C4-2B (cell line): ENCODE data around the gene RALB.

Source experiments
- ZFX ChIP-seq: fragments of 450-650 bp; IDR thresholded peaks from 2 replicates; pipeline ENCODE4 v1.6.1; 2017
- TF ChIP-seq, protein P1 (sequence below): fragments of 450-650 bp; conservative IDR thresholded peaks from 2 replicates; pipeline ENCODE4 v1.5.1; 2017; ENCODE audit warnings: mild to moderate bottlenecking

DNA sequence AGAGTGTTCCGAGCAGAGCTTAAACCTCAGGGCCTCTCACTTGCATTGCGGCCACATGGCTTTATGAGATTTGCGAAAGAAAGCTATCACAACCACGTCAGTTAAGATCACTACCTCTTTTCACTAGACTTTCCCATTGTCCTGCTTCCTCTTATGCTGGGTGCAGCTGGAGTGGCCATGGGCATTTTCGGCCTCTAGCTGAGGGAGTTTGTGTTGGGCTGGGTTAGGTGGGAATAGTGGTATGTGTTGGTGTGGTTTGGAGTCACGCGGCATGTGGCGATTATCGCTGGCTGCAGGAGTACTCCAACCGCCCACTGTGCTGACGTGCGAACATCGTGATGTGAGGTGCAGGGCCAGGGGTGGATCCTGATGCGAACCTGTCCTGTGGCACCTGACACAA is 27.1 kb downstream of the RALB start:
- TF ChIP-seq, protein P1, sequence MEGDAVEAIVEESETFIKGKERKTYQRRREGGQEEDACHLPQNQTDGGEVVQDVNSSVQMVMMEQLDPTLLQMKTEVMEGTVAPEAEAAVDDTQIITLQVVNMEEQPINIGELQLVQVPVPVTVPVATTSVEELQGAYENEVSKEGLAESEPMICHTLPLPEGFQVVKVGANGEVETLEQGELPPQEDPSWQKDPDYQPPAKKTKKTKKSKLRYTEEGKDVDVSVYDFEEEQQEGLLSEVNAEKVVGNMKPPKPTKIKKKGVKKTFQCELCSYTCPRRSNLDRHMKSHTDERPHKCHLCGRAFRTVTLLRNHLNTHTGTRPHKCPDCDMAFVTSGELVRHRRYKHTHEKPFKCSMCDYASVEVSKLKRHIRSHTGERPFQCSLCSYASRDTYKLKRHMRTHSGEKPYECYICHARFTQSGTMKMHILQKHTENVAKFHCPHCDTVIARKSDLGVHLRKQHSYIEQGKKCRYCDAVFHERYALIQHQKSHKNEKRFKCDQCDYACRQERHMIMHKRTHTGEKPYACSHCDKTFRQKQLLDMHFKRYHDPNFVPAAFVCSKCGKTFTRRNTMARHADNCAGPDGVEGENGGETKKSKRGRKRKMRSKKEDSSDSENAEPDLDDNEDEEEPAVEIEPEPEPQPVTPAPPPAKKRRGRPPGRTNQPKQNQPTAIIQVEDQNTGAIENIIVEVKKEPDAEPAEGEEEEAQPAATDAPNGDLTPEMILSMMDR: no peak
- TF ChIP-seq ZFX: no peak
